SK-N-SH treated with all-trans-retinoic acid at 6 μM for 48 hours (cell line): ENCODE results near the gene DUSP3.

Experiments
- ATAC-seq: fragments of 200-7000 bp; cut with Tn5 transposase; 3 replicates; pipeline ENCODE4 v1.9.1; 2020; ENCODE audit warnings: mild to moderate bottlenecking, moderate library complexity
- ARNTL ChIP-seq: fragments of 450-650 bp; formaldehyde crosslinking; IDR thresholded peaks from 2 replicates; pipeline ENCODE4 v1.5.0; 2020; ENCODE audit warnings: low read depth, mild to moderate bottlenecking, moderate library complexity, borderline replicate concordance
- BACH2 ChIP-seq: fragments of 250-450 bp; sonication (Bioruptor Pico); IDR thresholded peaks from 2 replicates; pipeline ENCODE4 v1.9.0; 2021; ENCODE audit warnings: mild to moderate bottlenecking, borderline replicate concordance
- CSDC2 ChIP-seq: fragments of 250-450 bp; sonication (Bioruptor Pico); IDR thresholded peaks from 2 replicates; pipeline ENCODE4 v1.5.0; 2020; ENCODE audit warnings: mild to moderate bottlenecking, moderate library complexity
- ESRRG ChIP-seq: fragments of 250-450 bp; sonication (Bioruptor Pico); IDR thresholded peaks from 2 replicates; pipeline ENCODE4 v1.6.1; 2021; ENCODE audit warnings: mild to moderate bottlenecking
- ISL1 ChIP-seq: fragments of 250-450 bp; sonication (Bioruptor Pico); IDR thresholded peaks from 2 replicates; pipeline ENCODE4 v2.1.2; 2022; ENCODE audit warnings: mild to moderate bottlenecking, moderate library complexity
- PPARA ChIP-seq: fragments of 250-450 bp; sonication (Bioruptor Pico); IDR thresholded peaks from 2 replicates; pipeline ENCODE4 v1.5.0; 2020; ENCODE audit warnings: mild to moderate bottlenecking, borderline replicate concordance
- RARB ChIP-seq: fragments of 250-450 bp; sonication (Bioruptor Pico); IDR thresholded peaks from 2 replicates; pipeline ENCODE4 v1.8.0; 2021; ENCODE audit warnings: mild to moderate bottlenecking, moderate library complexity
- SNAI2 ChIP-seq: fragments of 250-450 bp; sonication (Bioruptor Pico); IDR thresholded peaks from 2 replicates; pipeline ENCODE4 v1.5.0; 2020; ENCODE audit warnings: mild to moderate bottlenecking, moderate library complexity
- TOX ChIP-seq: fragments of 250-450 bp; sonication (Bioruptor Pico); IDR thresholded peaks from 2 replicates; pipeline ENCODE4 v1.8.0; 2021; ENCODE audit warnings: mild to moderate bottlenecking, moderate library complexity, borderline replicate concordance
- ZC3H10 ChIP-seq: fragments of 250-450 bp; sonication (Bioruptor Pico); IDR thresholded peaks from 2 replicates; pipeline ENCODE4 v1.5.1; 2021; ENCODE audit warnings: mild to moderate bottlenecking, moderate library complexity
- ZFP3 ChIP-seq: fragments of 250-450 bp; sonication (Bioruptor Pico); IDR thresholded peaks from 2 replicates; pipeline ENCODE4 v1.5.0; 2020; ENCODE audit warnings: mild to moderate bottlenecking, moderate library complexity
- ZFP30 ChIP-seq: fragments of 450-650 bp; formaldehyde crosslinking; IDR thresholded peaks from 2 replicates; pipeline ENCODE4 v1.5.0; 2022; ENCODE audit warnings: mild to moderate bottlenecking, moderate library complexity
- ZNF565 ChIP-seq: fragments of 450-650 bp; formaldehyde crosslinking; conservative IDR thresholded peaks from 2 replicates; pipeline ENCODE4 v1.5.0; 2020; ENCODE audit warnings: low read depth, mild to moderate bottlenecking, moderate library complexity
- ZNF70 ChIP-seq: fragments of 450-650 bp; formaldehyde crosslinking; IDR thresholded peaks from 2 replicates; pipeline ENCODE4 v1.5.0; 2020; ENCODE audit warnings: mild to moderate bottlenecking, moderate library complexity
- ZNF8 ChIP-seq: fragments of 450-650 bp; formaldehyde crosslinking; IDR thresholded peaks from 2 replicates; pipeline ENCODE4 v1.5.0; 2020; ENCODE audit warnings: mild to moderate bottlenecking, moderate library complexity
- TF ChIP-seq, protein P1 (sequence below): fragments of 250-450 bp; sonication (Bioruptor Pico); IDR thresholded peaks from 2 replicates; pipeline ENCODE4 v1.5.0; 2020; ENCODE audit warnings: mild to moderate bottlenecking, moderate library complexity
- TF ChIP-seq, protein P2 (sequence below): fragments of 250-450 bp; sonication (Bioruptor Pico); IDR thresholded peaks from 2 replicates; pipeline ENCODE4 v1.8.0; 2021; ENCODE audit warnings: low read depth, mild to moderate bottlenecking, moderate library complexity, borderline replicate concordance
- TF ChIP-seq, protein P3 (sequence below): fragments of 250-450 bp; sonication (Bioruptor Pico); IDR thresholded peaks from 2 replicates; pipeline ENCODE4 v1.5.1; 2020; ENCODE audit warnings: low read depth, mild to moderate bottlenecking, moderate library complexity

The DUSP3 gene

DNA sequence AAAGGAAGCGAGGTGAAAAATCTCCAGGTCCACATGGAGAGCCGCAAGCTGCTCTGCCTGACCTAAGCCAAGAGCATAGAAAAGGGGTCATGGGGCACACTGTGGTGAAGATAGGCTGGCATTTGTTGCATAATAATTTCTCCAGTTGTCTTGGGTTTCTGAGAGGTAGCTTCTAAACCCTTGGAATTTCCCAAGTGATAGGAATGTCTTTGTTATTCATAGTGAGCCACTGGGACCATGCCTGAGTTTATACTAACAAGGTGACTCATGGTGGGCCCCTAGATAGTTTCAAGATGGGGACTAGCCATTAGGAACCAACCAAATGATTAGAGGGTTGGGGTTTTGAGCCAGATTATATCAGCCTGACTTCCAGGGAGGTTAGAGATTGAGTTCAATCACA lies 45.8 kb downstream of the DUSP3 start:
- TF ChIP-seq TOX (CRISPR knock-in tag), result no peak
- TF ChIP-seq RARB (CRISPR knock-in tag), result no peak
- no peak for TF ChIP-seq ISL1 (CRISPR knock-in tag)
- no peak for TF ChIP-seq ARNTL
- TF ChIP-seq, protein P1, sequence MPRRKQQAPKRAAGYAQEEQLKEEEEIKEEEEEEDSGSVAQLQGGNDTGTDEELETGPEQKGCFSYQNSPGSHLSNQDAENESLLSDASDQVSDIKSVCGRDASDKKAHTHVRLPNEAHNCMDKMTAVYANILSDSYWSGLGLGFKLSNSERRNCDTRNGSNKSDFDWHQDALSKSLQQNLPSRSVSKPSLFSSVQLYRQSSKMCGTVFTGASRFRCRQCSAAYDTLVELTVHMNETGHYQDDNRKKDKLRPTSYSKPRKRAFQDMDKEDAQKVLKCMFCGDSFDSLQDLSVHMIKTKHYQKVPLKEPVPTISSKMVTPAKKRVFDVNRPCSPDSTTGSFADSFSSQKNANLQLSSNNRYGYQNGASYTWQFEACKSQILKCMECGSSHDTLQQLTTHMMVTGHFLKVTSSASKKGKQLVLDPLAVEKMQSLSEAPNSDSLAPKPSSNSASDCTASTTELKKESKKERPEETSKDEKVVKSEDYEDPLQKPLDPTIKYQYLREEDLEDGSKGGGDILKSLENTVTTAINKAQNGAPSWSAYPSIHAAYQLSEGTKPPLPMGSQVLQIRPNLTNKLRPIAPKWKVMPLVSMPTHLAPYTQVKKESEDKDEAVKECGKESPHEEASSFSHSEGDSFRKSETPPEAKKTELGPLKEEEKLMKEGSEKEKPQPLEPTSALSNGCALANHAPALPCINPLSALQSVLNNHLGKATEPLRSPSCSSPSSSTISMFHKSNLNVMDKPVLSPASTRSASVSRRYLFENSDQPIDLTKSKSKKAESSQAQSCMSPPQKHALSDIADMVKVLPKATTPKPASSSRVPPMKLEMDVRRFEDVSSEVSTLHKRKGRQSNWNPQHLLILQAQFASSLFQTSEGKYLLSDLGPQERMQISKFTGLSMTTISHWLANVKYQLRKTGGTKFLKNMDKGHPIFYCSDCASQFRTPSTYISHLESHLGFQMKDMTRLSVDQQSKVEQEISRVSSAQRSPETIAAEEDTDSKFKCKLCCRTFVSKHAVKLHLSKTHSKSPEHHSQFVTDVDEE (CRISPR knock-in tag), result no peak
- TF ChIP-seq ZNF565 (CRISPR knock-in tag), result no peak
- TF ChIP-seq BACH2 (CRISPR knock-in tag), result no peak
- ATAC-seq, result peak; percentile 79

DNA sequence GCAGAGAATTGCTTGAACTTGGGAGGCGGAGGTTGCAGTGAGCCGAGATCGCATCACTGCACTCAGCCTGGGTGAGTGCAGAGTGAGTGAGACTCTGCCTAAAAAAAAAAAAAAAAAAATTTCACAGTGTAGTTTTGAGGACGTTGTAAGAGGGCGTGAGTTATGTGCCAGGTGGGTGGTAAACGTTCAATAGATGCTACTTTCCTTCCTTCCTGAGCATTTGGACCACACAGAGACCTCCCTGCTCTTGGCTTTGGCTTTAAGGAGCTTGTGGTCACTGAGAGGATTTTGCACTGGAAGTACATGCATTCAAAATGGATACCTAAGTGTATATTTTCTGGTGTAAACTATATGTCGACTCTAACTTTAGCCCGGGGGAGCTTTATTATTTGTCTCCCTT lies 50.7 kb downstream of the DUSP3 start:
- ATAC-seq, result no peak
- TF ChIP-seq PPARA (no peak), ISL1 (CRISPR knock-in tag) (no peak), CSDC2 (CRISPR knock-in tag) (no peak), ESRRG (no peak), ZNF565 (CRISPR knock-in tag) (no peak), ARNTL (no peak), ZNF70 (CRISPR knock-in tag) (no peak)

DNA sequence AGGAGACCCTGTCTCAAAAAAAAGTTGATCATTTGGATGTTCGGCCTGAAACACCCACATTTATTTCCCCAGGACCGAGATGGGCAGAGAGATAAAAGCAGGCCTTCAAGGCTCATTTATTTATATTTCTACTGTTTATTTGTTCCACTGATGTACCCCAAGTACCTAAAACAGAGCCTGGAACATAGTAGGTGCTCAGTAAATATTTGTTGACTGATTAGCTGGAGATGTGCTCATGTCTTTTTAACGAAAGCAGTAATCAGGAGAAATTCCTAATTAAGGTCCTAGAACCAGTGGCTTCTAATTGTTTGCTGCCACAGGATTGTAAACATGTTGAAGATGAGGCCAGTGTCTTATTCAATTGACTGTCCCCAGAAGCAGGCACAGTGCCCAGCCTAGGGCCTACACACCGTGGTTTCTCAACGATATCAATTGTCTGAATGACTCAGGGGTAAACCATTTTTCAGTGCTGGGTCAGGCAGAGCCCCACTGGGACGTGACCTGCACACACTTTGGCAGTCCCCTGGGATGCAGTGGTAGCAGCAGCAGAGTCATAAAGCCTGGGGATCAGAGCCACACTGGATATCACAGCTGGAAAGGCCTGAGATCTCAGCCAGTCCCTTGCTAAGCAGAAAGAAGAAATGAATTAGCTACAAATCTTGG lies 54.9 kb downstream of the DUSP3 start:
- TF ChIP-seq ZNF70 (CRISPR knock-in tag) (no peak), ARNTL (no peak), SNAI2 (CRISPR knock-in tag) (no peak)
- TF ChIP-seq, protein P1 (CRISPR knock-in tag), result no peak
- TF ChIP-seq, protein P2, sequence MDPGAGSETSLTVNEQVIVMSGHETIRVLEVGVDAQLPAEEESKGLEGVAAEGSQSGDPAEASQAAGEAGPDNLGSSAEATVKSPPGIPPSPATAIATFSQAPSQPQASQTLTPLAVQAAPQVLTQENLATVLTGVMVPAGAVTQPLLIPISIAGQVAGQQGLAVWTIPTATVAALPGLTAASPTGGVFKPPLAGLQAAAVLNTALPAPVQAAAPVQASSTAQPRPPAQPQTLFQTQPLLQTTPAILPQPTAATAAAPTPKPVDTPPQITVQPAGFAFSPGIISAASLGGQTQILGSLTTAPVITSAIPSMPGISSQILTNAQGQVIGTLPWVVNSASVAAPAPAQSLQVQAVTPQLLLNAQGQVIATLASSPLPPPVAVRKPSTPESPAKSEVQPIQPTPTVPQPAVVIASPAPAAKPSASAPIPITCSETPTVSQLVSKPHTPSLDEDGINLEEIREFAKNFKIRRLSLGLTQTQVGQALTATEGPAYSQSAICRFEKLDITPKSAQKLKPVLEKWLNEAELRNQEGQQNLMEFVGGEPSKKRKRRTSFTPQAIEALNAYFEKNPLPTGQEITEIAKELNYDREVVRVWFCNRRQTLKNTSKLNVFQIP, result no peak
- peak; percentile 61 for ATAC-seq

DNA sequence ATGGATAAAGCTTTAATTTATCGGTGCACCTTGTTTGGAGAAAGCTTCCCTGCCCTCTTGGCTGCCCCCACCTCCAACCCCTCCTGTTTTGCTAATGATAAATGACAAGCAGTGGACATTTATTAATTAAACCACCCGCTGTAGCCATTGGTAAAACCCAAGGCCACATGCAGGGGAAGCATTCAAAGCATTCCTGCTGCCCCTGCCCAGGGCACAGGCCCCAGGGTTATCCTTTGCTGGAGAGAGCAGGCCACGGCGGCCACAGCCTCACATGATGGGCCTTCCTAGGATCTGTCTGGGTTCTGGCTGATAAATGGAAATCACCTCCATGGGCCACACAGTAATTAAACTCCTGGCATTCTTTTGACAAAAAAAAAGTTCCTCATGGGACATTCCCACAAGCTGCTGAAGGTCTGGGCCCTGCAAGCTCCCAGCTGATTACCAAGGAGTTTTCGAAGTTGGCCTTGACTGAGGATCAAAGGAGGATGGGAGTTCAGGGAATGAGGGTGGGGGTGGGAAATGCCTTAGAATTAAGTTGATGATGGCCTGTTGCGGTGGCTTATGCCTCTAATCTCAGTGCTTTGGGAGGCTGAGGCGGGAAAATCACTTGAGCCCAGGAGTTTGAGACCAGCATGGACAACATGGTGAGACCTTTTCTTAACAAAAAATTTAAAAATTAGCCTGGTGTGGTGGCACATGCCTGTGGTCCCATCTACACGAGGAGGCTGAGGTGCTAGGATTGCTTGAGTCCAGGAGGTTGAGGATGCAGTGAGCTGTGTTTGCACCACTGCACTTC lies 55.7 kb downstream of the DUSP3 start:
- ATAC-seq, result no peak
- no peak for TF ChIP-seq ESRRG
- no peak for TF ChIP-seq ZNF70 (CRISPR knock-in tag)
- TF ChIP-seq ZNF8 (CRISPR knock-in tag), result no peak
- no peak for TF ChIP-seq ZNF565 (CRISPR knock-in tag)
- no peak for TF ChIP-seq SNAI2 (CRISPR knock-in tag)
- no peak for TF ChIP-seq ZFP30 (CRISPR knock-in tag)
- TF ChIP-seq ARNTL, result no peak
- no peak for TF ChIP-seq CSDC2 (CRISPR knock-in tag)
- TF ChIP-seq, protein P3, sequence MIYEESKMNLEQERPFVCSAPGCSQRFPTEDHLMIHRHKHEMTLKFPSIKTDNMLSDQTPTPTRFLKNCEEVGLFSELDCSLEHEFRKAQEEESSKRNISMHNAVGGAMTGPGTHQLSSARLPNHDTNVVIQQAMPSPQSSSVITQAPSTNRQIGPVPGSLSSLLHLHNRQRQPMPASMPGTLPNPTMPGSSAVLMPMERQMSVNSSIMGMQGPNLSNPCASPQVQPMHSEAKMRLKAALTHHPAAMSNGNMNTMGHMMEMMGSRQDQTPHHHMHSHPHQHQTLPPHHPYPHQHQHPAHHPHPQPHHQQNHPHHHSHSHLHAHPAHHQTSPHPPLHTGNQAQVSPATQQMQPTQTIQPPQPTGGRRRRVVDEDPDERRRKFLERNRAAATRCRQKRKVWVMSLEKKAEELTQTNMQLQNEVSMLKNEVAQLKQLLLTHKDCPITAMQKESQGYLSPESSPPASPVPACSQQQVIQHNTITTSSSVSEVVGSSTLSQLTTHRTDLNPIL, result no peak
- no peak for TF ChIP-seq ZC3H10 (CRISPR knock-in tag)
- no peak for TF ChIP-seq PPARA
- no peak for TF ChIP-seq ZFP3
- no peak for TF ChIP-seq TOX (CRISPR knock-in tag)
- no peak for TF ChIP-seq BACH2 (CRISPR knock-in tag)
- no peak for TF ChIP-seq RARB (CRISPR knock-in tag)
- TF ChIP-seq, all 23 proteins: peak for 0
